Effector memory CD4-positive, alpha-beta T cell (primary cell): ENCODE results near the gene TRAPPC5.

Experiments
- DNase-seq, 3 donors: peaks; one replicate each; pipeline ENCODE4 v3.0.0-alpha.2; 2020
- H3K27ac ChIP-seq: 2 replicates; pipeline ENCODE4 v1.7.0; 2013; ENCODE audit warnings: mild to moderate bottlenecking, low read length, moderate library complexity; ENCODE audit not compliant: insufficient read depth, poor library complexity, severe bottlenecking
- H3K27me3 ChIP-seq: replicated peaks from 2 replicates; pipeline ENCODE4 v1.7.0; 2013; ENCODE audit warnings: mild to moderate bottlenecking, low read length; ENCODE audit not compliant: insufficient read depth, control insufficient read depth, poor library complexity, severe bottlenecking
- H3K36me3 ChIP-seq: 2 replicates; pipeline ENCODE4 v1.7.0; 2013; ENCODE audit warnings: mild to moderate bottlenecking, low read length, moderate library complexity; ENCODE audit not compliant: control insufficient read depth, insufficient read depth
- H3K4me1 ChIP-seq: 2 replicates; pipeline ENCODE4 v1.7.0; 2013; ENCODE audit warnings: low read length, mild to moderate bottlenecking; ENCODE audit not compliant: control insufficient read depth, insufficient read depth, poor library complexity, severe bottlenecking
- H3K4me3 ChIP-seq: 2 replicates; pipeline ENCODE4 v1.7.0; 2013; ENCODE audit warnings: low read length, low read depth, mild to moderate bottlenecking; ENCODE audit not compliant: insufficient read depth, poor library complexity, severe bottlenecking
- H3K9me3 ChIP-seq: 2 replicates; pipeline ENCODE4 v1.7.0; 2013; ENCODE audit warnings: mild to moderate bottlenecking, low read length, moderate library complexity; ENCODE audit not compliant: control insufficient read depth

The TRAPPC5 gene

GRCh38 chr19:7674010-7675005, 6.3 kb upstream of the TRAPPC5 start:
- Histone ChIP-seq H3K36me3 (no peaks in the 10 kb centered on the region), H3K9me3 (no peaks in the 10 kb centered on the region), H3K27me3 (peaks cover 3% of the 10 kb centered on the region), H3K4me1 (peaks cover 18% of the 10 kb centered on the region), H3K4me3 (no peak overlapping the region), H3K27ac (no peak overlapping the region)
- no peak for DNase-seq

DNA sequence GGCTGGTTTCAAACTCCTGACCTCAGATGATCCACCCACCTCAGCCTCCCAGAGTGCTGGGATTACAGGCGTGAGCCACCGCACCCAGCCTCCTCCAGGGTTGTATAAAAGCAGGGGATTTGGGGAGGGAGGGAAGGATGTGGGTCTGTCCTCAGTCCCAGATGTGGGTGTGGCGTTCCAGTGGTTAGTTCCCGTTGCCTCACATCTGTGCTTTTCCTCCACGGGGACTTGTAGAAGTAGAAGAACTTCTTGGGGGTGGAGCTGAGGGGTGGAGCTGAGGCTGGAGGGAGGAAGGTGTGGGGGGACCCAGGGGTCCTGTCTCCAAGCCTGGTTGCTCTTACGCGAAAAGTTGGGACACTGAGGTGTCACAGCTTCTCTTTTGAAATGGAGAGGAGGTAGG, 4.3 kb upstream of the TRAPPC5 start:
- H3K4me1 ChIP-seq, result peaks cover 29% of the 10 kb centered on the region
- no peak for DNase-seq
- H3K36me3 ChIP-seq, result no peaks in the 10 kb centered on the region
- no peak overlapping the region for H3K27ac ChIP-seq
- no peak overlapping the region for H3K4me3 ChIP-seq
- H3K9me3 ChIP-seq, result no peaks in the 10 kb centered on the region
- no peaks in the 10 kb centered on the region for H3K27me3 ChIP-seq

DNA sequence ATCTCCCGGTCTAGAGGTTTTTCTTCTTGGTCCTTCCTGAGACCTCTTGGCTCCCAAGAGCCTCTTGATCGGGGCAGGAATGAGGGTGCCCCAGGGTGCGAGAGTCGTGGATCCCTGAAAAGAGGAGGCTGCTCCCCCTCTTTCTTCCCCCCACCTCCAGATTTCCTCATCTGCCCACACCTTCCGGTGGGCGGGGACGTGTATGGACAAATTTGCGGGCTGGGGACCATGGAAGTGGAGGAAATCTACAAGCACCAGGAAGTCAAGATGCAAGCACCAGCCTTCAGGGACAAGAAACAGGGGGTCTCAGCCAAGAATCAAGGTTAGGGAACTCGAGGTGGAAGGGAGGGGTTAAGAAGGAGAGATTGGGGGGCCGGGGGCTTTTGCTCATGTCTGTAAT, 3.8 kb upstream of the TRAPPC5 start, which contains the start of gene MCEMP1:
Gene MCEMP1 (plus strand): TSS at position 237 of the 400 bp plus-strand sequence. CDS start 31 bp downstream, at position 268.
- no peaks in the 10 kb centered on the region for H3K27me3 ChIP-seq
- H3K27ac ChIP-seq, result no peak within 1 kb of the TSS
- no peaks in the 10 kb centered on the region for H3K9me3 ChIP-seq
- no peak within 1 kb of the TSS for H3K4me3 ChIP-seq
- peaks cover 34% of the 10 kb centered on the region for H3K4me1 ChIP-seq
- H3K36me3 ChIP-seq, result no peaks in the 10 kb centered on the region
- no peak for DNase-seq

GRCh38 chr19:7677669-7678311, 2.8 kb upstream of the TRAPPC5 start:
- Histone ChIP-seq H3K9me3 (no peaks in the 10 kb centered on the region), H3K27ac (no peak overlapping the region), H3K4me1 (peaks cover 37% of the 10 kb centered on the region), H3K4me3 (no peak overlapping the region), H3K36me3 (peaks cover 4% of the 10 kb centered on the region), H3K27me3 (no peaks in the 10 kb centered on the region)
- DNase-seq, result no peak

GRCh38 chr19:7678971-7679751, 1.5 kb upstream of the TRAPPC5 start:
- Histone ChIP-seq H3K27ac (no peak overlapping the region), H3K4me1 (peaks cover 37% of the 10 kb centered on the region), H3K36me3 (peaks cover 7% of the 10 kb centered on the region), H3K4me3 (no peak overlapping the region), H3K9me3 (no peaks in the 10 kb centered on the region), H3K27me3 (no peaks in the 10 kb centered on the region)
- peak; percentile 50 to 60 (median 51) for DNase-seq

GRCh38 chr19:7679771-7680605, 645 bp upstream of the TRAPPC5 start:
- Histone ChIP-seq H3K4me3 (peak overlapping the region; percentile 99), H3K36me3 (peaks cover 7% of the 10 kb centered on the region), H3K4me1 (peaks cover 37% of the 10 kb centered on the region), H3K9me3 (no peaks in the 10 kb centered on the region), H3K27me3 (no peaks in the 10 kb centered on the region), H3K27ac (no peak overlapping the region)
- DNase-seq, result no peak

GRCh38 chr19:7681340-7682174, 924 bp downstream of the TRAPPC5 start:
- Histone ChIP-seq H3K36me3 (peaks cover 7% of the 10 kb centered on the region), H3K4me1 (peaks cover 35% of the 10 kb centered on the region), H3K4me3 (peak overlapping the region; percentile 99), H3K27ac (peak overlapping the region; percentile 91), H3K9me3 (no peaks in the 10 kb centered on the region), H3K27me3 (no peaks in the 10 kb centered on the region)
- DNase-seq, result peak; percentile 66 to 75 (median 70)

DNA sequence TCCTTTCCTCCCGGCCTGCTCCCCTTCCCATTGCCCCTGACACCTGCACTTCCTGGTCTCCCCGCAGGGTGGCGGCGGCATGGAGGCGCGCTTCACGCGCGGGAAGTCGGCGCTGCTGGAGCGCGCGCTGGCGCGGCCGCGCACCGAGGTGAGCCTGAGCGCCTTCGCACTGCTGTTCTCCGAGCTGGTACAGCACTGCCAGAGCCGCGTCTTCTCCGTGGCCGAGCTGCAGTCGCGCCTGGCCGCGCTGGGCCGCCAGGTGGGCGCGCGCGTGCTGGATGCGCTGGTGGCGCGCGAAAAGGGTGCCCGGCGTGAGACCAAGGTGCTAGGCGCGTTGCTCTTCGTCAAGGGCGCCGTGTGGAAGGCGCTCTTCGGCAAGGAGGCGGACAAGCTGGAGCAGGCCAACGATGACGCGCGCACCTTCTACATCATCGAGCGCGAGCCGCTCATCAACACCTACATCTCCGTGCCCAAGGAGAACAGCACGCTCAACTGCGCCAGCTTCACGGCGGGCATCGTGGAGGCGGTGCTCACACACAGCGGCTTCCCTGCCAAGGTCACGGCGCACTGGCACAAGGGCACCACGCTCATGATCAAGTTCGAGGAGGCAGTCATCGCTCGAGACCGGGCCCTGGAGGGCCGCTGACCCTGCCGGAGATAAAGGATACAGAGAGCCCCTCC, 1.7 kb downstream of the TRAPPC5 start:
- peak overlapping the region; percentile 91 for H3K27ac ChIP-seq

More for the DNA sequence above, 1.7 kb downstream of the TRAPPC5 start:
- Histone ChIP-seq H3K27me3 (no peaks in the 10 kb centered on the region), H3K36me3 (peaks cover 7% of the 10 kb centered on the region), H3K9me3 (no peaks in the 10 kb centered on the region), H3K4me3 (peak overlapping the region; percentile 99), H3K4me1 (peaks cover 29% of the 10 kb centered on the region)
- DNase-seq, result no peak
